ENCODE data around the gene ZNF132. TPM values are rescaled to one million over a fixed set of nuclear protein-coding genes. Genes with fewer than 3 reads are reported as not detected.
"Not testable (repeated sequence)": the region's sequence is repeated elsewhere in the genome, so short reads cannot be mapped to it uniquely, and the experiment has no call there.

Gene ZNF132
- total RNA-seq, 1 experiment from 2014 or later: 1.5 TPM

DNA sequence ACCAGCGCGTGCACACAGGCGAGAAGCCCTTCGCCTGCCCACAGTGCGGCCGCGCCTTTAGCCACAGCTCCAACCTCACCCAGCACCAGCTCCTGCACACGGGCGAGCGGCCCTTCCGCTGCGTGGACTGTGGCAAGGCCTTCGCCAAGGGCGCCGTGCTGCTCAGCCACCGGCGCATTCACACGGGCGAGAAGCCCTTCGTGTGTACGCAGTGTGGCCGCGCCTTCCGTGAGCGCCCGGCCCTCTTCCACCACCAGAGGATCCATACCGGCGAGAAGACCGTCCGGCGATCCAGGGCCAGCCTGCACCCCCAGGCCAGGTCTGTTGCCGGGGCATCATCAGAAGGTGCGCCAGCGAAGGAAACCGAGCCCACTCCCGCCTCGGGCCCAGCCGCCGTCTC lies 31.8 kb upstream of the ZNF132 start:
- no peak overlapping the region for H3K4me3 ChIP-seq
- BruUV-seq (replicated peaks): no TSS peak
- H3K36me3 ChIP-seq (ENCODE audit: low read depth): no peaks in the 10 kb centered on the region
- peaks cover 18% of the 10 kb centered on the region for H3F3A ChIP-seq (ENCODE audit: insufficient read depth, low read depth)
- no peaks in the 10 kb centered on the region for H3K27me3 ChIP-seq (ENCODE audit: insufficient read depth, low read depth)
- H3K79me2 ChIP-seq (ENCODE audit: low read depth): peaks cover 11% of the 10 kb centered on the region; the same call in 1 of the 2 replicates
- no peak overlapping the region for H3K4me2 ChIP-seq
- intact Hi-C loops (cut with micrococcal nuclease; ENCODE audit: unreplicated experiment): no loop called here
- no peak overlapping the region for H2AFZ ChIP-seq
- no peak overlapping the region for H3K27ac ChIP-seq
- no peak for DNase-seq
- TF ChIP-seq, protein P1, sequence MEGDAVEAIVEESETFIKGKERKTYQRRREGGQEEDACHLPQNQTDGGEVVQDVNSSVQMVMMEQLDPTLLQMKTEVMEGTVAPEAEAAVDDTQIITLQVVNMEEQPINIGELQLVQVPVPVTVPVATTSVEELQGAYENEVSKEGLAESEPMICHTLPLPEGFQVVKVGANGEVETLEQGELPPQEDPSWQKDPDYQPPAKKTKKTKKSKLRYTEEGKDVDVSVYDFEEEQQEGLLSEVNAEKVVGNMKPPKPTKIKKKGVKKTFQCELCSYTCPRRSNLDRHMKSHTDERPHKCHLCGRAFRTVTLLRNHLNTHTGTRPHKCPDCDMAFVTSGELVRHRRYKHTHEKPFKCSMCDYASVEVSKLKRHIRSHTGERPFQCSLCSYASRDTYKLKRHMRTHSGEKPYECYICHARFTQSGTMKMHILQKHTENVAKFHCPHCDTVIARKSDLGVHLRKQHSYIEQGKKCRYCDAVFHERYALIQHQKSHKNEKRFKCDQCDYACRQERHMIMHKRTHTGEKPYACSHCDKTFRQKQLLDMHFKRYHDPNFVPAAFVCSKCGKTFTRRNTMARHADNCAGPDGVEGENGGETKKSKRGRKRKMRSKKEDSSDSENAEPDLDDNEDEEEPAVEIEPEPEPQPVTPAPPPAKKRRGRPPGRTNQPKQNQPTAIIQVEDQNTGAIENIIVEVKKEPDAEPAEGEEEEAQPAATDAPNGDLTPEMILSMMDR (conservative IDR thresholded peaks at IDR 0.05): no peak
- TF ChIP-seq EZH2 (IDR thresholded peaks at IDR 0.05; ENCODE audit: low read depth): no peak
- no peaks in the 10 kb centered on the region for H3K9me3 ChIP-seq (ENCODE audit: insufficient read depth, low read depth)
- no peaks in the 10 kb centered on the region for H3K9me2 ChIP-seq (ENCODE audit: insufficient read depth)
- ChIA-PET POLR2A (ENCODE audit: unreplicated experiment) (no interaction called here), CTCF (no interaction called here)
- H4K20me1 ChIP-seq (ENCODE audit: insufficient read depth): 0 out of 2 replicates have a peak, but pooled peaks cover 10% of the 10 kb centered on the region
- 0 out of 2 replicates have a peak, but pooled peaks cover 9% of the 10 kb centered on the region for H3K4me1 ChIP-seq (replicated peaks; ENCODE audit: insufficient read depth)

DNA sequence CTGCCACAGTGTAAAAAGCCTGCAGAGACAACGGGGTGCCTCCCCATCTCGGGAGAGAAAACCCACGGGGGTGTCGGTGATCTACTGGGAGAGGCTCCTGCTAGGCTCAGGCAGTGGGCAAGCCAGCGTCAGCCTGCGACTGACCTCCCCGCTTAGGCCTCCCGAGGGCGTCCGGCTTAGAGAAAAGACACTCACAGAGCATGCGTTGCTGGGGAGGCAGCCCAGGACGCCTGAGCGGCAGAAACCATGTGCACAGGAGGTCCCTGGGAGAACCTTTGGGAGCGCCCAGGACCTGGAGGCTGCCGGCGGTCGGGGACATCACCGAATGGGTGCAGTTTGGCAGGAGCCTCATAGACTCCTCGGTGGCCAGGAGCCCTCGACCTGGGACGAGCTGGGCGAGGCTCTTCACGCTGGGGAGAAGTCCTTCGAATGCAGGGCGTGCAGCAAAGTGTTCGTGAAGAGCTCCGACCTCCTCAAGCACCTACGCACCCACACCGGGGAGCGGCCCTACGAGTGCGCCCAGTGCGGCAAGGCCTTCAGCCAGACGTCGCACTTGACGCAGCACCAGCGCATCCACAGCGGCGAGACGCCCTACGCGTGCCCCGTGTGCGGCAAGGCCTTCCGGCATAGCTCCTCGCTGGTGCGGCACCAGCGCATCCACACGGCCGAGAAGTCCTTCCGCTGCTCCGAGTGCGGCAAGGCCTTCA lies 31.0 kb upstream of the ZNF132 start:
- H3K4me1 ChIP-seq (replicated peaks; ENCODE audit: insufficient read depth); H3K9me3 ChIP-seq (ENCODE audit: insufficient read depth, low read depth); H3K4me3 ChIP-seq; H3K36me3 ChIP-seq (ENCODE audit: low read depth); BruUV-seq (replicated peaks); intact Hi-C loops (cut with micrococcal nuclease; ENCODE audit: unreplicated experiment); H3K27me3 ChIP-seq (ENCODE audit: insufficient read depth, low read depth); H4K20me1 ChIP-seq (ENCODE audit: insufficient read depth); CTCF ChIA-PET; DNase-seq; POLR2A ChIA-PET (ENCODE audit: unreplicated experiment); H2AFZ ChIP-seq; H3K9me2 ChIP-seq (ENCODE audit: insufficient read depth); H3K4me2 ChIP-seq; H3K27ac ChIP-seq: not testable (repeated sequence)
- peaks cover 18% of the 10 kb centered on the region for H3F3A ChIP-seq (ENCODE audit: insufficient read depth, low read depth)
- peaks cover 11% of the 10 kb centered on the region; the same call in 1 of the 2 replicates for H3K79me2 ChIP-seq (ENCODE audit: low read depth)

DNA sequence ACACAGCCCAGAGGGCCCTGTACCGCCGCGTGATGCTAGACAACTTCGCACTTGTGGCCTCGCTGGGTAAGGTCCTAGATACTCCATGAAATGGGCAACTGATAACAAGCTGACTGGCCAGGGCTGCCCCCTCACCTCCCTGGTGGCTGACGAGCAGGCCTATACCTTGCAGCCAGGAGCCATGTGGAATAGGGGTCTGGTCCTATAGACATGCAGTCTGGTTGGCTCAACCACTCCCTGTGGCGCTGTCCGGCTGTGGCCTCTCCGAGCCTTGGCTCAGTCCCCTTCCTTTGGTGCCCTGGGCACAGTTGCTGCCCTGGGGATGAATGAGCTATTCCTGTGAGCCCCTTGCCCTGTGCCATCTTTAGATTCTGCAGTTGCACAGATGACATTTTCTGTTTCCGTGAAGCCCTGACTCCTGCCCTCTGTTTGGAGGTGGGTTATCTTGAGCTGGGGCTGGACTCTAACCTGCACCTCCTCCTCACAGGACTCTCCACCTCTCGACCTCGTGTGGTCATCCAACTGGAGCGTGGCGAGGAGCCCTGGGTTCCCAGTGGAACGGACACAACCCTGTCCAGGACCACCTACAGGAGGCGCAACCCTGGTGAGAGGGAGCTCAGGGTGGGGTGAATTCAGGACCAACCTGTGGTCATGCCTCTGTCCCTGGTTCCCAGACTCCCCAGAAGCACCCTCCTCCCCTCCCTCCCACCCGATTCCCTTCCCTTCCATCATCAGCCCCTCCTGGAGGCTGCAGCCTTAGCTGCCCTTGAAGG lies 29.5 kb upstream of the ZNF132 start:
- intact Hi-C loops (cut with micrococcal nuclease; ENCODE audit: unreplicated experiment): loop anchor here (5.0 kb wide), 1 partner anchor 107 kb away; the partner anchor contains the start of gene ZNF497
- POLR2A ChIA-PET (ENCODE audit: unreplicated experiment): interaction anchor here (0.7 kb wide), 1 partner anchor 93 kb away, joined by 6 read pairs; no protein-coding TSS in a partner anchor
- H3K4me1 ChIP-seq (replicated peaks; ENCODE audit: insufficient read depth): no peaks in the 10 kb centered on the region
- H3K79me2 ChIP-seq (ENCODE audit: low read depth): peaks cover 11% of the 10 kb centered on the region; the same call in 1 of the 2 replicates
- no peaks in the 10 kb centered on the region for H3K9me3 ChIP-seq (ENCODE audit: insufficient read depth, low read depth)
- H2AFZ ChIP-seq: no peak overlapping the region
- H4K20me1 ChIP-seq (ENCODE audit: insufficient read depth): 0 out of 2 replicates have a peak, but pooled peaks cover 10% of the 10 kb centered on the region
- H3K36me3 ChIP-seq (ENCODE audit: low read depth): no peaks in the 10 kb centered on the region
- no peaks in the 10 kb centered on the region for H3K9me2 ChIP-seq (ENCODE audit: insufficient read depth)
- TF ChIP-seq, protein P1 (conservative IDR thresholded peaks at IDR 0.05): no peak
- TF ChIP-seq EZH2 (IDR thresholded peaks at IDR 0.05; ENCODE audit: low read depth): no peak
- no peak overlapping the region for H3K4me2 ChIP-seq
- no peaks in the 10 kb centered on the region for H3K27me3 ChIP-seq (ENCODE audit: insufficient read depth, low read depth)
- no peak for DNase-seq
- H3F3A ChIP-seq (ENCODE audit: insufficient read depth, low read depth): peaks cover 9% of the 10 kb centered on the region; the same call in 1 of the 2 replicates
- no peak overlapping the region for H3K4me3 ChIP-seq
- CTCF ChIA-PET: no interaction called here
- no peak overlapping the region for H3K27ac ChIP-seq
- BruUV-seq (replicated peaks): no TSS peak
